Activated CD8-positive, alpha-beta memory T cell treated with anti-CD3 and anti-CD28 coated beads, Interleukin-2, amount 50 U/mL, for 48 hours (primary cell): Measurements from ENCODE around the gene GSTM2.
"Not testable (repeated sequence)": the region's sequence is repeated elsewhere in the genome, so short reads cannot be mapped to it uniquely, and the experiment has no call there.

Experiments used
- DNase-seq: peaks from one replicate; pipeline ENCODE4 v3.0.0-alpha.2; 2020

The GSTM2 gene

DNA sequence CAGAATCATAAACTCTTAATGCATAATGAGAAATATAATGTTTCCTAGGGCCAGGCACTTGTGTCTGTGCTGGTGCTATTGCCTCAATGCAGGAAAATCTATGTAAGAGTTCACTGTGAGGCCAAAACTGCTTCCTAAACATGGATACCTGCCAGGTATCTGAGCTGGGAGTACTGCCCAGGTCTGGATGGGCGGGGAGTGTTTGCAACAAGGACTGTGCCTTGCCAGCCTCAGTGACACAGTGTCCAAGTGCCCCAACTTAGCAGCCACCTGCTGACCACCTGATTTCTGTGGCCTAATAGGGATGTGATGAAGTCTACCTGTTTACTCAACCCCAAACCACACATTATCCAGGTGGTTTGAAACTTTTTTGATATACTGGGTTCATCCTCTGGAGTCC is 17.5 kb downstream of the GSTM2 start:
- DNase-seq = not testable (repeated sequence)

DNA sequence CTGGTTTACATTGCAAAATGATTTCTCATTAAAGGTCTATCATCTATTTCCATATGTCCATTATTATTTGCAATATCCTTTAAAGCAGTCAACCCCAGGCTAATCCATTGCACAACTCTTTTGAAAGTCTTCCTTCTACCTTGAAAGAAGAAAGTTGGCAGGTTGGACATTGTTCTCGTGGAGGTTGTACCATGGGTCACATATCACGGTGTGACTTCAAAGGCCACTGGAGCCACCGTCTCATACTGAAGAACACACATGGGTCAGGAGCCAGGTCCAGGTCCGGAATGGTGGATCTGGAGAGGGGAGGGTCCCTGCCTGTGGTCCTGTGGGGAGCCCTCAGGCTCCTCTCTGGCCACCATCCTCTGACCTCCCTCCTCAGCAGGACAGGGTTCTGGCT is 18.0 kb downstream of the GSTM2 start:
- not testable (repeated sequence) for DNase-seq

DNA sequence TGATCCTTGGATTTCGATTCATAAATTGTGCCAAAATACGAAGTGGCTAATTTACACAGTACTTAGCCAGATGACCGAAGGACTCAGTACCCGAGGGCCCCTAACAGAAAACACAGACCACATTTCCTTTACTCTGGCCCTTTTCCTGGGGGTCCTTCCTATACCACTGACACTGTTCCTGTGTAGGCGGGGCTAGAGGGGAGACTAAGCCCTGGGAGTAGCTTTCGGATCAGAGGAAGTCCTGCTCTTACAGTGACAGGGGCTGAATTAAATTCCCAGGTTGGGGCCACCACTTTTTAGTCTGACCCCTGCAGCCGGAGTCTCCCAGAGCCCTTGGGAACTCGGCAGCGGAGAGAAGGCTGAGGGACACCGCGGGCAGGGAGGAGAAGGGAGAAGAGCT is 19.3 kb downstream of the GSTM2 start:
- not testable (repeated sequence) for DNase-seq

DNA sequence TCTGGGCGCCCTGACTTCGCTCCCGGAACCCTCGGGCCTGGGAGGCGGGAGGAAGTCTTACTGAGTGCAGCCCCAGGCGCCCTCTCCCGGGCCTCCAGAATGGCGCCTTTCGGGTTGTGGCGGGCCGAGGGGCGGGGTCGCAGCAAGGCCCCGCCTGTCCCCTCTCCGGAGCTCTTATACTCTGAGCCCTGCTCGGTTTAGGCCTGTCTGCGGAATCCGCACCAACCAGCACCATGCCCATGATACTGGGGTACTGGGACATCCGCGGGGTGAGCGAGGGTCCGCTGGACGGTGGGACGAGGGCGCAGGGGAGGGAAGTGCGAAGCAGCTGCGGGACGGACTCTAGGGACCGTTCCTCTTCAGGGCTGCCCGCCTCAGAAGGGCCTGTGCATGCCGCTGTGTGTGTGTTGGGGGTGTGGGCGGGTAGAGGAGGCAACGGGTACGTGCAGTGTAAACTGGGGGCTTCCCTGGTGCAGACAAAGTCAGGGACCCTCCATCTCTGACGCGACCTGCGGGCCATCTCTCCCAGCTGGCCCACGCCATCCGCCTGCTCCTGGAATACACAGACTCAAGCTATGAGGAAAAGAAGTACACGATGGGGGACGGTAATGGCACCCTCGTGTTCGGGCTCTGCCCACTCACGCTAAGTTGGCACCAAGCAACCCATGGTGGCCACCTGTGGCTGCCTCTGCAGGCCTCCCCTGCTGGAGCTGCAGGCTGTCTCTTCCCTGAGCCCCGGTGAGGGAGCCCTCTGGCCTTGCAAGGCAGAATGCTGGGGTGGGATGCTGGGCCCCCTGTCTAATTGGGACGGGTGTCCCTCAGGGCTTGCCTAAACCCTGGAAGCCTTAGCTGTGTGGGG is 20.0 kb downstream of the GSTM2 start, which contains the start of gene GSTM1:
Gene GSTM1, plus strand, starts transcription at position 177 of the 859 bp plus-strand sequence. Its CDS starts 57 bp downstream, at position 234.
- DNase-seq = no peak

DNA sequence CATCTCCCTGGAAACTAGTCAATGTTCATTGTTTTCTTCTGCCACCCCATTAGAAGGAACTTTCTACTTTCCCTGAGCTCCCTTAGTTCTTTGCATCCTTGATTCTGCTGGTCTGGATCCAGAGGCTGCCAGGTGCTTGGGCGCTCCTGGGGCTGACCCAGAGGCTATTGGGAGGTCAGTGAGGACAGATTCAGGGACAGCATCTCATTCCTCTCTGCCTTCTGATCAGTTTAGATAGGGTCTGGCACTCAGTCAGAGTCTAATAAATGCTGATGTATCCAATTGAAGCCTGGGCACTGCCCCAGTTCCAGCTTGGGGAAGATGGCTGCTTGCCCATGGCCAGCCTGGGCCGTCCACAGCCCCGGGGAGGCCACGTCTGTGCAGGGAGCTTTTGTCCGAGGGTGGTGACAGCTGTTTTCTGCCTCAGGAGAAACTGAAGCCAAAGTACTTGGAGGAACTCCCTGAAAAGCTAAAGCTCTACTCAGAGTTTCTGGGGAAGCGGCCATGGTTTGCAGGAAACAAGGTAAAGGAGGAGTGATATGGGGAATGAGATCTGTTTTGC is 22.1 kb downstream of the GSTM2 start:
- DNase-seq = no peak

DNA sequence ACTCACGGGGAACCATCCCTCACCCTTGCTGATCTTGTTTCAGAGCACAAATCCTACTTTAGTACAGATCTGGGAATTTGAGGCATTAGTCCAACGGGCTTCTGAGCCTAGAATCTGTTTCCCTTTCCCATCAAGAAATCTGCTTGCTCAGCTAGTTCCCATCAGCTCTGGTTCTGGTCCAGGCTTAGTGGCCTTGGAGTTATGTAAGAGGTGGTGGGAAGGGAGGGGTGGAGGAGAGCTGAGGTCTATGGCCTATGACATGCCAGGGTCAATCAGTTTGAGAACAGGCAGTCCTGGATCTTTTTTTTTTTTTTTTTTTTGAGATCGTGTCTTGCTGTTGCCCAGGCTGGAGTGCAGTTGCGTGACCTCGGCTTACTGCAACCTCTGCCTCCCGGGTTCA is 23.9 kb downstream of the GSTM2 start:
- DNase-seq = no peak

DNA sequence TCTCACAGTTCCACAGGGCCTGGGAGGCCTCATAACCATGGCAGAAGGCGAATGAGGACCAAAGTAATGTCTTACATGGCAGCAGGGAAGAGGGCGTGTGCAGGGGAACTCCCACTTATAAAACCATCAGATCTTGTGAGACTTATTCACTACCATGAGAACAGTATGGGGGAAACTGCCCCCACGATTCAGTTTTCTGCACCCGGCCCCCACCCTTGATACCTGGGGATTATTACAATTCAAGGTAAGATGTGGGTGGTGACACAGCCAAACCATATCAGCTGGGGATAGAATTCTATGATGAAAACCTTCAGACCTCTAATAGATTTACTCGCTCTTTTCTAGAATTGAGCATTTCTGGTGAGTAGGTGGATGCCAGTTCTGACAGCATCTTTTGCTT is 26.5 kb downstream of the GSTM2 start:
- DNase-seq = not testable (repeated sequence)

DNA sequence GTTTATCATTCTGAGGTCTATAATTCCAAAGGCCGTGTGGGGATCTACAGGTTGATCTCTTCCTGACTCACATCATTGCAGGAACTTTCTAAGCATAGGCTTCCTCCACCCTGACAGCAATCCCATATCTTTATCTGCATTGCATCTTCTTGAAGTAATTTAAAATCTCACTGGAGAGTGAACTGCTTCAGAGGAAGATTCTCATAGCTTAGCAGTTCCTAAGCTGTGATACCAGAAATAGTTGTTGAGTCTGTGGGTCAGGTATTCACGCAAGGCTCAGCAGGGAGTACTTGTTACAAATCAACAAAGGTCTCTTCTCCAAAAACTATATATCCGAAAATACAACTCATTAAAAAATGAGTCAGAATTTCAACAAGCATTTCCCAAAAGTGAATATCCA is 27.3 kb downstream of the GSTM2 start:
- not testable (repeated sequence) for DNase-seq

DNA sequence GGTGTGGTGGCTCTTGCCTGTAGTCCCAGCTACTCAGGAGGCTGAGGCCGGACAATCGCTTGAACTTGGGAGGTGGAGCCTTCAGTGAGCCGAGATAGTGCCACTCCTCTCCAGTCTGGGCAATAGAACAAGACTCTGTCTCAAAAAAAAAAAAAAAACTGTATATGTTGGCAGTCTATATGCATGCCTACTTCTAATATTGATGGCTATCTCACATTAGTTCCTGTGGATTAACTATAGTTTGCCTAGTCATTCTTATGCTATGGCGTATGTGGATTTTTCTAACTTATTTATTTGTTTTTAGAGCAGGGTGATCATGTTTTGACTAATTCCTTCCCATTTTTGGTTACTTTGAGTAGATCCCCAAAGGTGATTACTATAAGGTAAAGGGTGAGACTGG is 29.2 kb downstream of the GSTM2 start:
- DNase-seq = no peak

DNA sequence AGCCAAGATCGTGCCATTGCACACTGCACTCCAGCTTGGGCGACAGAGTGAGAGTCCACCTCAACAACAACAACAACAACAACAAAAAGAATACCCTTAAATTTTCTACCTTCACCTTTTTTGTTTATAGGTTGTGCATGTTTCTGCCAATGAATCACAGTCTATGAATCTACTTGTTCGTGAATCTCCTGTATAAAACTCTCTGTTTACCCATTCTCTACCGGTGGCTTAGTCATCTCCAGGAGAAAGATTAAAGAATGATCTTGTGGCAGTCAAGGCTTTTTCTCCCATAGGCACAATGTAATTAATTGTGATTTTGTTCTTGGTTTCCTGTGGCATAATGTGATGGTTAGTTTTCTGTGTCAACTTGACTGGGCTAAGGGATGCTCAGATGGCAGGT is 30.0 kb downstream of the GSTM2 start:
- DNase-seq = not testable (repeated sequence)

DNA sequence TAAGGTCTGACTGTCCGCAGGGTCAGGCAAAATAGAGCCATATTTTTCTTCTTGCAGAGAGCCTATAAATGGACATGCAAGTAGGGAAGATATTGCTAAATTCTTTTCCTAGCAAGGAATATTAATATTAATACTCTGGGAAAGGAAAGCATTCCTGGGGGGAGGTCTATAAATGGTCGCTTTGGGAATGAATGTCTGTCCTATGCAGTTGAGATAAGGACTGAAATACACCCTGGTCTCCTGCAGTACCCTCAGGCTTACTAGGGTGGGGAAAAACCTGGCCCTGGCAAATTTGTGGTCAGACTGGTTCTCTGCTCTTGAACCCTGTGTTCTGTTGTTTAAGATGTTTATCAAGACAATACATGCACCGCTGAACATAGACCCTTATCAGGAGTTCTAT is 35.1 kb downstream of the GSTM2 start:
- not testable (repeated sequence) for DNase-seq

DNA sequence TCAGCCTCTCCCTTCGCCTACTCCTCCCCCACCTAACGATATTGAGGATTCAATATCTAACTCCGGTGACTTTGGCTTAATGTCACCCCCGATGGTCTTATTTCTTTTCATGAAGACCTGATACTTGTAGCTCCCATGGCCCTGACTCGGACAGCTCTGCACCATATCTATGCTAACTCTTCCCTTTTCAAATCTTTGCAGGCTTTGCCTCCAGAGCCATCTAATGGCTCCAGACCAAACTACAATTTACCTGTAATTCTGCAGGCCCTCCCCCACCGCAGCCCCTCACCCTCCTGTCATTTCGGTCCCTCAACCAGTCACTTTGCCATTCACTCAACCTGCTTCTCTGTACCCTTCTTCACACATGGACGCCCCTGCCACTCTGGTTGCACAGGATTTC is 36.3 kb downstream of the GSTM2 start:
- no peak for DNase-seq

DNA sequence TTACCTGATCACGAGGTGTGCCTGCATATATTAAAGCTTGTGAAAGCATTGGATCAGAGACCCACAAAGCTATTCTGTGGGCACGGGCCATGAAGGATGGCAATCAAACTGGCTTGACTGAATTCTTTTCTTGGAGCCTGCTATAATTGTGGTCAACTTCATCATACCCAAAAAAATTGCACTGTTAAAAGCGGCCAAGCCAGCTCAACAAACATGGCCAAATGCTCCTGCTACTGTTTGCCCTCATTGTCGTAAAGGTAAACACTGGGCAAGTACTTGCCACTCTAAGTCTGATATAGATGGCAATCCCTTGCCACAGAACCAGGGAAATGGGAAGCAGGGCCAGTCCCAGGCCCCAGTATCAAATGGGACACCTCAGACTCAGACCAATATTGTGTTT is 37.6 kb downstream of the GSTM2 start:
- DNase-seq = no peak

DNA sequence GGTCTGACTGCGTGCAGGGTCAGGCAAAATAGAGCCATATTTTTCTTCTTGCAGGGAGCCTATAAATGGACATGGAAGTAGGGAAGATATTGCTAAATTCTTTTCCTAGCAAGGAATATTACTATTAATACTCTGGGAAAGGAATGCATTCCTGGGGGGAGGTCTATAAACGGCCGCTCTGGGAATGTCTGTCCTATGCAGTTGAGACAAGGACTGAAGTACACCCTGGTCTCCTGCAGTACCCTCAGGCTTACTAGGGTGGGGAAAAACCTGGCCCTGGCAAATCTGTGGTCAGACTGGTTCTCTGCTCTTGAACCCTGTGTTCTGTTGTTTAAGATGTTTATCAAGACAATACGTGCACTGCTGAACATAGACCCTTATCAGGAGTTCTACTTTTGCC is 41.1 kb downstream of the GSTM2 start:
- not testable (repeated sequence) for DNase-seq

DNA sequence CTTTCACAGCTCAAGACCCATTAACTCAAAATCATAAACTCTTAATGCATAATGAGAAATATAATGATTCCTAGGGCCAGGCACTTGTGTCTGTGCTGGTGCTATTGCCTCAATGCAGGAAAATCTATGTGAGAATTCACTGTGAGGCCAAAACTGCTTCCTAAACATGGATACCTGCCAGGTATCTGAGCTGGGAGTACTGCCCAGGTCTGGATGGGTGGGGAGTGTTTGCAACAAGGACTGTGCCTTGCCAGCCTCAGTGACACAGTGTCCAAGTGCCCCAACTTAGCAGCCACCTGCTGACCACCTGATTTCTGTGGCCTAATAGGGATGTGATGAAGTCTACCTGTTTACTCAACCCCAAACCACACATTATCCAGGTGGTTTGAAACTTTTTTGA is 42.0 kb downstream of the GSTM2 start:
- DNase-seq = not testable (repeated sequence)

DNA sequence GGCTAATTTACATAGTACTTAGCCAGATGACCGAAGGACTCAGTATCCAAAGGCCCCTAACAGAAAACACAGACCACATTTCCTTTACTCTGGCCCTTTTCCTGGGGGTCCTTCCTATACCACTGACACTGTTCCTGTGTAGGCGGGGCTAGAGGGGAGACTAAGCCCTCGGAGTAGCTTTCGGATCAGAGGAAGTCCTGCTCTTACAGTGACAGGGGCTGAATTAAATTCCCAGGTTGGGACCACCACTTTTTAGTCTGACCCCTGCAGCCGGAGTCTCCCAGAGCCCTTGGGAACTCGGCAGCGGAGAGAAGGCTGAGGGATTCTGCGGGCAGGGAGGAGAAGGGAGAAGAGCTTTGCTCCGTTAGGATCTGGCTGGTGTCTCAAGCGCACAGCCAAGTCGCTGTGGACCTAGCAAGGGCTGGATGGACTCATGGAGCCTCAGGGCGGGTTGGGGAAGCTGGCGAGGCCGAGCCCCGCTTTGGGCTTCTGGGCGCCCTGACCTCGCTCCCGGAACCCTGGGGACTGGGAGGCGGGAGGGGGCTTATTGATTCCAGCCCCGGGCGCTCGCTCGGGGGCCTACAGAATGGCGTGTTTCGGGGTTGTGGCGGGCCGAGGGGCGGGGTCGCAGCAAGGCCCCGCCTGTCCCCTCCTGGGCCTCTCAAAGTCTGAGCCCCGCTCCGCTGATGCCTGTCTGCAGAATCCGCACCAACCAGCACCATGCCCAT is 43.9 kb downstream of the GSTM2 start, which contains the start of gene GSTM5:
Gene GSTM5, plus strand, starts transcription at position 659 of the 728 bp plus-strand sequence. Its CDS starts 62 bp downstream, at position 721.
- not testable (repeated sequence) for DNase-seq

DNA sequence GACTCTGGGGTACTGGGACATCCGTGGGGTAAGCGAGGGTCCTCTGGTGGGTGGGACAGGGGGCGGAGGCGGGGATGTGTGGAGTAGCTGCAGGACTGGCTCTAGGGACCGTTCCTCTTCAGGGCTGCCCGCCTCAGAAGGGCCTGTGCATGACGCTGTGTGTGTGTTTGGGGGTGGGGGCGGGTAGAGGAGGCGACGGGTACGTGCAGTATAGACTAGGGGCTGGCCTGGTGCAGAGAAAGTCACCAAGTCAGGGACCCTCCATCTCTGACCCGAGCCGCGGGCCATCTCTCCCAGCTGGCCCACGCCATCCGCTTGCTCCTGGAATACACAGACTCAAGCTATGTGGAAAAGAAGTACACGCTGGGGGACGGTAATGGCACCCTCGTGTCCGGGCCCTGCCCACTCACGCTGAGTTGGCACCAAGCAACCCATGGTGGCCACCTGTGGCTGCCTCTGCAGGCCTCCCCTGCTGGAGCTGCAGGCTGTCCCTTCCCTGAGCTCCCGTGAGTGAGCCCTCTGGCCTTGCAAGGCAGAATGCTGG is 44.5 kb downstream of the GSTM2 start:
- no peak for DNase-seq

DNA sequence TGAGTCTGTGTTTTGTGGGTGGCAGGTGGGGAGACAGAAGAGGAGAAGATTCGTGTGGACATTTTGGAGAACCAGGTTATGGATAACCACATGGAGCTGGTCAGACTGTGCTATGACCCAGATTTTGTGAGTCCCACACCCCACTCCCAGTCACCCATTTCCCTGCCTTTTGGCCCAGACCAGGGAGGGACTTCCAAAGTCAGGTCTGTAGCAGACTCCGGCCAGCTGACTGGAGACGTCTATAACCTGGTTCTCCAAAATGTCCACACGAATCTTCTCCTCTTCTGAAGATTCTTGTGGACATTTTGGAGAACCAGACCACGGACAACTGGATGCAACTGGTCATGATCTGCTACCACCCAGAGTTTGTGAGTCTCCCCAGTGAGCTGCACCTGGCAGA is 45.8 kb downstream of the GSTM2 start:
- no peak for DNase-seq

DNA sequence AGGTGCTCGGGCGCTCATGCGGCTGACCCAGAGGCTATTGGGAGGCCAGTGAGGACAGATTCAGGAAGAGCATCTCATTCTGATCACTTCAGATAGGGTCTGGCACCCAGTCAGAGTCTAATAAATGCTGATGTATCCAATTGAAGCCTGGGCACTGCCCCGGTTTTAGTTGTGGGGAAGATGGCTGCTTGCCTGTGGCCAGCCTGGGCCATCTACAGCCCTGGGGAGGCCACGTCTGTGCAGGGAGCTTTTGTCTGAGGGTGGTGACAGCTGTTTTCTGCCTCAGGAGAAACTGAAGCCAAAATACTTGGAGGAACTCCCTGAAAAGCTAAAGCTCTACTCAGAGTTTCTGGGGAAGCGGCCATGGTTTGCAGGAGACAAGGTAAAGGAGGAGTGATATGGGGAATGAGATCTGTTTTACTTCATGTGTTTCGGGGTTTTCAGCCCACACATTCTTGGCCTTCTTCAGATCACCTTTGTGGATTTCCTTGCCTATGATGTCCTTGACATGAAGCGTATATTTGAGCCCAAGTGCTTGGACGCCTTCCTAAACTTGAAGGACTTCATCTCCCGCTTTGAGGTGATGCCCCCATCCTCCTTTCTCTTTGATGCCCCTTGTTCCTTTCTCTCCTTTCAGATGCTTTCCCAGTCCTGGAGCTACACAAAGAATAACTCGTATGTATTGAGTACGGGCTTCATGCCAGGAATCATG is 47.0 kb downstream of the GSTM2 start:
- no peak for DNase-seq

DNA sequence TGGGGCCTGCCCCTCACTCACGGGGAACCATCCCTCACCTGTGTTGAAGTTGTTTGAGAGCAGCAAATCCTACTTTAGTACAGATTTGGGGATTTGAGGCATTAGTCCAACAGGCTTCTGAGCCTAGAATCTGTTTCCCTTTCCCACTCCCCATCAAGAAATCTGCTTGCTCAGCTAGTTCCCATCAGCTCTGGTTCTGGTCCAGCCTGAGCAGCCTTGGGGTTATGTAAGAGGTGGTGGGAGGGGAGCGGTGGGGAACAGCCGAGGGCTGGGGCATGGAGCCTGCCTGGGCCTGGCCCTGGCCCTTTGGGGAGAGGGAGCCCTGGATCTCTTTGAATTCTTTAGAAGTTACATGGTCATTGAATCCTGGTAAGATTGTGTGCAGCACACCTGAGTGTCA is 48.3 kb downstream of the GSTM2 start:
- DNase-seq = no peak

DNA sequence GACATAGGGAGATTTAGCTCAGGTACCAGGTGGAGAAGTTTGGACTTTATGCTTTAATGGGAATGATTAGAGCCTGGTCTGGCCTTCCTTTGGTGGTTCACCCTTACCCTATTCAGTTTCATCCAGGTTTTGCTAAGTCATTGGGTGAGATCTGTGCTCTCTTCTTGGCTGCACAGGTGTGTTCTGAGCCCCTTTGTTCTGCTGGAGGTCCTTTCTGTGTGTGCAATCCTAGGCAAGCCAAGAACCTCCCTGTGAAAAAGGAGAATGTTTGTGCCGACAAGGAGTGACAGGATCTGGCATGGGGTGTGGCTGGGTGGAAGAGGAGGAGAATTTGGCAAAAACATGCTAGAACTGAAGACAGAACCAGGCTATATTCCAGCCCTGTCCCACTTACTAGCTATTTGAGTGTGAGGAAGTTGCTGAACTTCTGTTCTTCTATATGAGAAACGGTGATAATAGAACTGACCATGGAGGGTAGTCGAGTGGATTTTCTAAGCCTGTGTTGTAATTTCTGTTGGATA is 48.8 kb downstream of the GSTM2 start:
- no peak for DNase-seq

DNA sequence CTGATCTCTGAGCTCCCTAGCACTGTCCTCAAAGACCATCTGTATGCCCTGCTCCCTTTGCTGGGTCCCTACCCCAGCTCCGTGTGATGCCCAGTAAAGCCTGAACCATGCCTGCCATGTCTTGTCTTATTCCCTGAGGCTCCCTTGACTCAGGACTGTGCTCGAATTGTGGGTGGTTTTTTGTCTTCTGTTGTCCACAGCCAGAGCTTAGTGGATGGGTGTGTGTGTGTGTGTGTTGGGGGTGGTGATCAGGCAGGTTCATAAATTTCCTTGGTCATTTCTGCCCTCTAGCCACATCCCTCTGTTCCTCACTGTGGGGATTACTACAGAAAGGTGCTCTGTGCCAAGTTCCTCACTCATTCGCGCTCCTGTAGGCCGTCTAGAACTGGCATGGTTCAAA is 49.9 kb downstream of the GSTM2 start:
- no peak for DNase-seq
